NCI-H1048 (cell line): ENCODE measurements around the gene ELAVL2.
A peak's percentile ranks its signal among the peaks of the same experiment; 100 is the strongest.

Experiments used
- DNase-seq: peaks from one replicate; lab custom pipeline; 2025; lab: John Stamatoyannopoulos, UW

ELAVL2 gene

GRCh38 chr9:23821375-23822181, 4.5 kb downstream of the ELAVL2 start:
- peak; percentile 17 for DNase-seq

- DNase-seq = no peak
These were observed 5.3 kb downstream of the ELAVL2 start for GRCh38 chr9:23820451-23821374.

- DNase-seq = no peak
These were observed 6.6 kb downstream of the ELAVL2 start for GRCh38 chr9:23819403-23819802.

- no peak for DNase-seq
These were observed 11.8 kb downstream of the ELAVL2 start for GRCh38 chr9:23814243-23814642.

GRCh38 chr9:23812673-23813072, 13.4 kb downstream of the ELAVL2 start:
- DNase-seq = no peak

- DNase-seq = no peak
These were observed 14.4 kb downstream of the ELAVL2 start for GRCh38 chr9:23811633-23812032.

GRCh38 chr9:23803216-23803615, 22.8 kb downstream of the ELAVL2 start:
- DNase-seq = no peak

GRCh38 chr9:23801523-23801922, 24.5 kb downstream of the ELAVL2 start:
- no peak for DNase-seq

GRCh38 chr9:23799521-23799920, 26.5 kb downstream of the ELAVL2 start:
- DNase-seq = no peak

GRCh38 chr9:23798325-23798724, 27.7 kb downstream of the ELAVL2 start:
- no peak for DNase-seq

- no peak for DNase-seq
These were observed 29.8 kb downstream of the ELAVL2 start for GRCh38 chr9:23796209-23796608.

GRCh38 chr9:23790351-23791260, 35.4 kb downstream of the ELAVL2 start:
- no peak for DNase-seq

GRCh38 chr9:23789529-23790254, 36.3 kb downstream of the ELAVL2 start:
- DNase-seq = no peak

GRCh38 chr9:23784962-23785361, 41.1 kb downstream of the ELAVL2 start:
- DNase-seq = no peak

GRCh38 chr9:23783509-23783908, 42.5 kb downstream of the ELAVL2 start:
- no peak for DNase-seq

GRCh38 chr9:23779220-23779619, 46.8 kb downstream of the ELAVL2 start:
- no peak for DNase-seq

- no peak for DNase-seq
These were observed 48.7 kb downstream of the ELAVL2 start for GRCh38 chr9:23777328-23777727.

- DNase-seq = no peak
These were observed 50.5 kb downstream of the ELAVL2 start for GRCh38 chr9:23775549-23775948.

GRCh38 chr9:23774266-23774665, 51.8 kb downstream of the ELAVL2 start:
- DNase-seq = no peak

- no peak for DNase-seq
These were observed 53.7 kb downstream of the ELAVL2 start for GRCh38 chr9:23772385-23772783.

GRCh38 chr9:23771746-23772384, 54.2 kb downstream of the ELAVL2 start:
- DNase-seq = no peak
